Chondrocyte (in vitro differentiated cells): ENCODE data around the gene PRRC2C. TPM values are rescaled to one million over a fixed set of nuclear protein-coding genes. Genes with fewer than 3 reads are reported as not detected.

Experiments
- DNase-seq: peaks from one replicate; pipeline ENCODE4 v3.0.0; 2021; ENCODE audit warnings: mixed read lengths, low spot score
- H3K27ac Mint-ChIP-seq: one replicate; pipeline ENCODE4 v1.8.0; 2021; ENCODE audit warnings: mild to moderate bottlenecking, moderate library complexity, mixed read lengths; ENCODE audit not compliant: unreplicated experiment
- H3K27me3 Mint-ChIP-seq: 2 replicates; pipeline ENCODE4 v1.8.0; 2021; ENCODE audit warnings: low read depth, mixed read lengths
- H3K36me3 Mint-ChIP-seq: 2 replicates; pipeline ENCODE4 v1.8.0; 2021; ENCODE audit warnings: low read depth, mixed read lengths
- H3K4me1 Mint-ChIP-seq: 2 replicates; pipeline ENCODE4 v1.8.0; 2021; ENCODE audit warnings: low read depth, mild to moderate bottlenecking, mixed read lengths
- H3K4me3 Mint-ChIP-seq: one replicate; pipeline ENCODE4 v1.8.0; 2021; ENCODE audit warnings: mild to moderate bottlenecking, moderate library complexity, mixed read lengths; ENCODE audit not compliant: unreplicated experiment
- H3K9me3 Mint-ChIP-seq: 2 replicates; pipeline ENCODE4 v1.8.0; 2021; ENCODE audit warnings: low read depth, mixed read lengths
- total RNA-seq: library from RNA; stranded (reverse); gene quantifications from 3 replicates; pipeline ENCODE4 v1.2.1, GENCODE V29; 2021
- TF ChIP-seq, protein P1 (sequence below): fragments of 200-600 bp; sonication (generic); IDR thresholded peaks from 2 replicates; pipeline ENCODE4 v1.5.0; 2021; ENCODE audit warnings: antibody characterized with exemption, mild to moderate bottlenecking, moderate library complexity

The PRRC2C gene
- total RNA-seq, 1 donor from 2014 or later: 146 TPM

DNA sequence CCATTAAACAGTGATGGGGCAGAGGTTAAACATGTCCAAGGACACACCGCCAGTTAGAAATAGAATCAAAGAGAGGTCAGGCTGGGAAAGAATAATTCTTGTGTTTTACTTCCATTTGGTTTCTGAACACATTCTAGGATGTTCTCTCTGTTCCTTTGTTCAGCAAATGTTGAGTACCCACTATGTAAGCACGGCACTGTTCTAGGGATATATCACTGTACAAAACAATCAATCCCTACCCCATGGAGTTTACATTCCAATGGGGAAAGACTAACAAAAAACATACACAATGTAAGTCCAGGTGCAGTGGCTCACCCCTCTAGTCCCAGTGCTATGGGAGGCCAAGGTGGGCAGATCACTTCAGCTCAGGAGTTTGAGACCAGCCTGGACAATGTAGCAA, 142.9 kb downstream of the PRRC2C start:
- TF ChIP-seq, protein P1, sequence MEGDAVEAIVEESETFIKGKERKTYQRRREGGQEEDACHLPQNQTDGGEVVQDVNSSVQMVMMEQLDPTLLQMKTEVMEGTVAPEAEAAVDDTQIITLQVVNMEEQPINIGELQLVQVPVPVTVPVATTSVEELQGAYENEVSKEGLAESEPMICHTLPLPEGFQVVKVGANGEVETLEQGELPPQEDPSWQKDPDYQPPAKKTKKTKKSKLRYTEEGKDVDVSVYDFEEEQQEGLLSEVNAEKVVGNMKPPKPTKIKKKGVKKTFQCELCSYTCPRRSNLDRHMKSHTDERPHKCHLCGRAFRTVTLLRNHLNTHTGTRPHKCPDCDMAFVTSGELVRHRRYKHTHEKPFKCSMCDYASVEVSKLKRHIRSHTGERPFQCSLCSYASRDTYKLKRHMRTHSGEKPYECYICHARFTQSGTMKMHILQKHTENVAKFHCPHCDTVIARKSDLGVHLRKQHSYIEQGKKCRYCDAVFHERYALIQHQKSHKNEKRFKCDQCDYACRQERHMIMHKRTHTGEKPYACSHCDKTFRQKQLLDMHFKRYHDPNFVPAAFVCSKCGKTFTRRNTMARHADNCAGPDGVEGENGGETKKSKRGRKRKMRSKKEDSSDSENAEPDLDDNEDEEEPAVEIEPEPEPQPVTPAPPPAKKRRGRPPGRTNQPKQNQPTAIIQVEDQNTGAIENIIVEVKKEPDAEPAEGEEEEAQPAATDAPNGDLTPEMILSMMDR: no peak
- peaks cover 10% of the 10 kb centered on the region for H3K9me3 Mint-ChIP-seq
- no peak for DNase-seq
- H3K27ac Mint-ChIP-seq: no peak overlapping the region
- no peaks in the 10 kb centered on the region for H3K4me1 Mint-ChIP-seq
- peaks cover 14% of the 10 kb centered on the region for H3K27me3 Mint-ChIP-seq
- H3K4me3 Mint-ChIP-seq: no peak overlapping the region
- H3K36me3 Mint-ChIP-seq: peaks cover 2% of the 10 kb centered on the region

DNA sequence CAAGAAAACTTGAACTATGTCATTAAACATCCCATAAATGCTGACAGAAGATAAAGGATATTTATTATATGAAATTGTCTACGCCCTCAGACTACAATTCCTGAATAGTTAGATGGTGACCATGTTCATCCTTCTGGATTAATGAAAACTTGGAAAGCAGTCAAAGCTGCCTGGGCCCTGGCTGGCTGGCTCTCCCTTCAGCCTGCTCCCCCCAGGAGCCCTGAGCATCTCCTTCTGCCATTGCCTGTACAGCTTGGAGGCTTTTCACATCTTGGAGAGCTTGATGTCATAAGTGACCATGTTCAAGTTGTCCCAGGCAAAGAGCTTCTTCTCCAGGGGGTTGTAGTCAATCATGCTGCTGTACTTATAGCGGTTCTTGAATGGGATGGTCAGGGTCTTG, 150.3 kb downstream of the PRRC2C start:
- peaks cover 8% of the 10 kb centered on the region for H3K9me3 Mint-ChIP-seq
- DNase-seq: no peak
- no peaks in the 10 kb centered on the region for H3K4me1 Mint-ChIP-seq
- peaks cover 7% of the 10 kb centered on the region for H3K27me3 Mint-ChIP-seq
- H3K36me3 Mint-ChIP-seq: peaks cover 2% of the 10 kb centered on the region
- no peak overlapping the region for H3K4me3 Mint-ChIP-seq
- no peak overlapping the region for H3K27ac Mint-ChIP-seq
- TF ChIP-seq, protein P1: no peak

DNA sequence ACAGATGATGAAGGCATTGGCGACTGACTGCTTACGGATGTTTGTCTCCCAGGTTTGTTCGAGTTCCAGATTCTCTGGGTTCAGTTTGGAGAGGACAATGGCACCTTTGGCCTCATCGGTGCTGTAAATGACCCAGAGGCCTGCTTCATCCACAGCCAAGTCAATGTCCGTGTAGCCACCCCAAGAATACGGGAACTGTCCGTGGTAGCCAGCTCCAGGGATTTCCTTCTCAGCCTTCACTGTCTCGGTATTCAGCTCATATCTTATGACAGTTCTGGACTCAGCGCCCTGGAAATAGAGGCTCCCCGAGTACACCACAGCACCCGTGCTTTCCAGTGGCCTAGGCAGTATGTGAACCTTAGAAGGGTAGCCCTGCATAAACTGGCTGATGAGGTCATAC, 150.8 kb downstream of the PRRC2C start:
- TF ChIP-seq, protein P1: no peak
- DNase-seq: no peak

DNA sequence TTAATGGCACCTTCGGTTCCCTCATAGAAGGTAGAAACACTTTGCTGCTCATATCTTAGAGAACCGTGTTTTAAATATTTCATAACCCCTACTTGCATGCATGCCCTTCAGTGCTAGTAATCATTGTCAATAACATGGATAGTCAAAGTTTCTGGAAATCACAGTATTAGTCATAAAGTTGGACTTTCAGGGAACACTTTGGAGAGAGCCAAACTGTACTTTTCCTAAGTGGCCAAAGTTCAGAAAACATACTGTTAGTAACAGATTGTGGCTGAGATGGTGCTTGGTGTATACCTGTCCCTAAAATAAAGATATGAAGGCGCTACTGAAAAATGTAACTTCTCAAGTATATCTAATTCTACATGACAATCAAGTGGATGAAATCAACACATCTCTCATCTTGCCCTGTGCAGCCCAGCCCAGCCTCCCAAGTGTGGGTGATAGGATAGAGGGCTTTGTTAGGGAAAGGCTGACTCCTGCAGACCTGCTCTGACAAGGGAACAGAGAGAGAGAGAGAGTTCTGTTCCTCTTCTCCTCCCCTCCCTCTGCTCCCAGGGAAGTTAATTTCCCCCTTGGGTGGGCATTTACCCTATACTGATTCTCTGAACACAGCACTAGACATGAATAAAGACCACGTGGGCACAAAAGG, 152.7 kb downstream of the PRRC2C start:
- Mint-ChIP-seq H3K4me1 (no peaks in the 10 kb centered on the region), H3K36me3 (no peaks in the 10 kb centered on the region), H3K27me3 (peaks cover 5% of the 10 kb centered on the region), H3K4me3 (no peak overlapping the region), H3K9me3 (no peaks in the 10 kb centered on the region), H3K27ac (no peak overlapping the region)
- no peak for DNase-seq
- TF ChIP-seq, protein P1: no peak

More for the DNA sequence above, 150.8 kb downstream of the PRRC2C start:
- H3K4me3 Mint-ChIP-seq: no peak overlapping the region
- no peaks in the 10 kb centered on the region for H3K4me1 Mint-ChIP-seq
- no peak overlapping the region for H3K27ac Mint-ChIP-seq
- H3K9me3 Mint-ChIP-seq: peaks cover 8% of the 10 kb centered on the region
- peaks cover 4% of the 10 kb centered on the region for H3K27me3 Mint-ChIP-seq
- H3K36me3 Mint-ChIP-seq: peaks cover 2% of the 10 kb centered on the region

DNA sequence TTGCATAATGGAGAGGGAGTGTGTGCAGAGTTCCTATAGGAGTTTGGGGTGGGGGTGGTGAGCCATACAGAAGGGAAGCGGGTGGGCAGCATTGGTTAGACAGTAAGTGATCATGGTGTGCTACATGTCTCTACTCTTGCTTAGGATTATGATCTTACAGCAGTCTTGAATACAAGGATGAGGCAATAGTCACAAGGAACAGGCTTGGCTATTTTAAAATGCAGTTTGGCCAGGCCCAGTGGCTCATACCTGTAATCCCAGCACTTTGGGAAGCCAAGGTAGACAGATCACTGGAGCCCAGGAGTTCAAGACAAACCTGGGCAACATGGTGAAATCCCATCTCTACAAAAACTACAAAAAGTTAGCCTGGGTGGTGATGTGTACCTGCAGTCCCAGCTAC, 154.9 kb downstream of the PRRC2C start:
- H3K36me3 Mint-ChIP-seq: no peaks in the 10 kb centered on the region
- no peak overlapping the region for H3K27ac Mint-ChIP-seq
- TF ChIP-seq, protein P1: no peak
- H3K4me1 Mint-ChIP-seq: peaks cover 5% of the 10 kb centered on the region
- H3K4me3 Mint-ChIP-seq: no peak overlapping the region
- no peaks in the 10 kb centered on the region for H3K9me3 Mint-ChIP-seq
- no peak for DNase-seq
- peaks cover 2% of the 10 kb centered on the region for H3K27me3 Mint-ChIP-seq
